ENCODE measurements around the gene CHRM1.

The CHRM1 gene

GRCh38 chr11:62911137-62912130 lies 9.7 kb downstream of the CHRM1 start:
- no peak overlapping the region for H3K4me3 ChIP-seq (ENCODE audit: low read depth, low read length)
- DNase-seq (ENCODE audit: low read depth): no peak
- no peak for TF ChIP-seq CTCF (IDR thresholded peaks at IDR 0.05; ENCODE audit: insufficient read depth, low read depth, low read length, missing control alignments)

GRCh38 chr11:62910141-62910882 lies 10.9 kb downstream of the CHRM1 start:
- no peak for TF ChIP-seq CTCF (IDR thresholded peaks at IDR 0.05; ENCODE audit: insufficient read depth, low read depth, low read length, missing control alignments)
- DNase-seq (ENCODE audit: low read depth): no peak
- no peak overlapping the region for H3K4me3 ChIP-seq (ENCODE audit: low read depth, low read length)

- no peak overlapping the region for H3K4me3 ChIP-seq (ENCODE audit: low read depth, low read length)
- peak; percentile 38 for DNase-seq (ENCODE audit: low read depth)
- peak; percentile 45 for TF ChIP-seq CTCF (IDR thresholded peaks at IDR 0.05; ENCODE audit: insufficient read depth, low read depth, low read length, missing control alignments)
Measured at GRCh38 chr11:62909107-62909894, 11.9 kb downstream of the CHRM1 start.

- no peak overlapping the region for H3K4me3 ChIP-seq (ENCODE audit: low read depth, low read length)
- DNase-seq (ENCODE audit: low read depth): no peak
- TF ChIP-seq CTCF (IDR thresholded peaks at IDR 0.05; ENCODE audit: insufficient read depth, low read depth, low read length, missing control alignments): no peak
Measured at GRCh38 chr11:62908468-62909072, 12.6 kb downstream of the CHRM1 start.

- H3K4me3 ChIP-seq (ENCODE audit: low read depth, low read length): no peak overlapping the region
- peak; percentile 100 for TF ChIP-seq CTCF (IDR thresholded peaks at IDR 0.05; ENCODE audit: insufficient read depth, low read depth, low read length, missing control alignments)
- peak; percentile 84 for DNase-seq (ENCODE audit: low read depth)
Measured at GRCh38 chr11:62905927-62906531, 15.1 kb downstream of the CHRM1 start.

- no peak overlapping the region for H3K4me3 ChIP-seq (ENCODE audit: low read depth, low read length)
- DNase-seq (ENCODE audit: low read depth): no peak
- no peak for TF ChIP-seq CTCF (IDR thresholded peaks at IDR 0.05; ENCODE audit: insufficient read depth, low read depth, low read length, missing control alignments)
Measured at GRCh38 chr11:62905296-62905695, 15.9 kb downstream of the CHRM1 start.

All from GM12865 (cell line).